ENCODE measurements around the gene ENC1. TPM values are rescaled to one million over a fixed set of nuclear protein-coding genes. Genes with fewer than 3 reads are reported as not detected.
A peak's percentile ranks its signal among the peaks of the same experiment; 100 is the strongest.

ENC1 gene
- polyA plus RNA-seq, 2 of the 4 experiments (the other 2 are of a cell fraction), result 17.0 to 20.0 TPM

GRCh38 chr5:74642543-74642863, 2.0 kb upstream of the ENC1 start:
- H3K4me3 ChIP-seq, result no peak overlapping the region
- peak overlapping the region; percentile 91 for H3K4me2 ChIP-seq
- TF ChIP-seq CHD4 (IDR thresholded peaks at IDR 0.05; ENCODE audit: borderline replicate concordance) (no peak), CHD2 (IDR thresholded peaks at IDR 0.05; ENCODE audit: low read length, partially characterized antibody) (no peak), POLR2A (IDR thresholded peaks at IDR 0.05; ENCODE audit: low read length) (no peak), PHF8 (IDR thresholded peaks at IDR 0.05; ENCODE audit: borderline replicate concordance, low read depth) (no peak), BHLHE40 (IDR thresholded peaks at IDR 0.05; ENCODE audit: low read depth, low read length) (no peak), FOSB (CRISPR knock-in tag; IDR thresholded peaks at IDR 0.05) (no peak), RFX5 (IDR thresholded peaks at IDR 0.05) (no peak), CEBPB (IDR thresholded peaks at IDR 0.05) (no peak), ZC3H11A (IDR thresholded peaks at IDR 0.05) (no peak), POLR2AphosphoS2 (conservative IDR thresholded peaks at IDR 0.05; ENCODE audit: low read length) (no peak), FOSL2 (IDR thresholded peaks at IDR 0.05) (no peak), FOSL2 (CRISPR knock-in tag; IDR thresholded peaks at IDR 0.05) (no peak), REST (IDR thresholded peaks at IDR 0.05) (no peak), ELK1 (IDR thresholded peaks at IDR 0.05; ENCODE audit: low read depth, low read length) (no peak), RNF2 (IDR thresholded peaks at IDR 0.05; ENCODE audit: borderline replicate concordance, low read depth) (no peak), HDAC2 (IDR thresholded peaks at IDR 0.05) (no peak), RARB (CRISPR knock-in tag; IDR thresholded peaks at IDR 0.05) (no peak), RAD21 (conservative IDR thresholded peaks at IDR 0.05 in 1 of 2, IDR thresholded peaks at IDR 0.05 in 1 of 2) (no peak)
- peaks cover 38% of the 10 kb centered on the region for H3K4me1 ChIP-seq
- ChIA-PET POLR2A (interaction anchor here (0.9 to 1.3 kb wide), 3 partner anchors 9 to 740 kb away, joined by 3 to 5 read pairs (median 5); no protein-coding TSS in a partner anchor), CTCF (interaction anchor here (0.6 to 11.3 kb wide), 33 partner anchors 9 to 859 kb away, joined by 3 to 141 read pairs (median 4); no protein-coding TSS in a partner anchor)
- FAIRE-seq (no peak), DNase-seq (ENCODE audit: low read depth in 1 of 2, low spot score in 1 of 2) (no peak), ATAC-seq (no peak)
- H3K27ac ChIP-seq, result peak overlapping the region; percentile 92 to 94
- 69% methylated on average over 6 of the region's 6 CpGs for WGBS (ENCODE audit: missing lambda C conversion rate)
- H3K9me3 ChIP-seq, result no peaks in the 10 kb centered on the region

GRCh38 chr5:74641735-74642542, 1.4 kb upstream of the ENC1 start:
- ChIA-PET POLR2A (interaction anchor here (0.9 to 2.7 kb wide), 5 partner anchors 9 to 413 kb away, joined by 4 to 47 read pairs (median 5); no protein-coding TSS in a partner anchor), CTCF (interaction anchor here (0.6 to 11.3 kb wide), 60 partner anchors 9 to 1051 kb away, joined by 3 to 141 read pairs (median 4); no protein-coding TSS in a partner anchor)
- H3K4me2 ChIP-seq, result peak overlapping the region; percentile 91
- peak; percentile 89 for TF ChIP-seq SMC3 (IDR thresholded peaks at IDR 0.05)
- no peak for TF ChIP-seq HES2 (IDR thresholded peaks at IDR 0.05)
- TF ChIP-seq MAX (IDR thresholded peaks at IDR 0.05), result no peak
- peak; percentile 94 to 95 for TF ChIP-seq RAD21 (conservative IDR thresholded peaks at IDR 0.05 in 1 of 2, IDR thresholded peaks at IDR 0.05 in 1 of 2)
- peak; percentile 86 for TF ChIP-seq CTCF (IDR thresholded peaks at IDR 0.05)
- no peak for TF ChIP-seq KDM1A (IDR thresholded peaks at IDR 0.05; ENCODE audit: low read depth)
- WGBS (ENCODE audit: missing lambda C conversion rate), result 5% methylated on average over 28 of the region's 28 CpGs
- H3K9me3 ChIP-seq, result no peaks in the 10 kb centered on the region
- peak overlapping the region; percentile 92 to 94 for H3K27ac ChIP-seq
- peak overlapping the region; percentile 90 for H3K4me3 ChIP-seq
- ATAC-seq, result peak; percentile 22
- no peak for FAIRE-seq
- peak in 1 of 2 experiments; percentile 82 for DNase-seq (ENCODE audit: low read depth in 1 of 2, low spot score in 1 of 2)
- peaks cover 38% of the 10 kb centered on the region for H3K4me1 ChIP-seq

Measured in A549 (cell line).